ENCODE results near the gene ARNT2.

Gene ARNT2

GRCh38 chr15:80630981-80631380 is 226.8 kb downstream of the ARNT2 start:
- no peak for TF ChIP-seq CTCF (IDR thresholded peaks at IDR 0.05; ENCODE audit: low read depth, low read length)
- H3K4me3 ChIP-seq (ENCODE audit: low read depth, low read length) = no peak overlapping the region

- no peak for TF ChIP-seq CTCF (IDR thresholded peaks at IDR 0.05; ENCODE audit: low read depth, low read length)
- H3K4me3 ChIP-seq (ENCODE audit: low read depth, low read length) = no peak overlapping the region
Measured at GRCh38 chr15:80633221-80633620, 229.0 kb downstream of the ARNT2 start.

- H3K4me3 ChIP-seq (ENCODE audit: low read depth, low read length) = no peak overlapping the region
- no peak for TF ChIP-seq CTCF (IDR thresholded peaks at IDR 0.05; ENCODE audit: low read depth, low read length)
Measured at GRCh38 chr15:80635953-80636352, 231.8 kb downstream of the ARNT2 start.

- no peak for TF ChIP-seq CTCF (IDR thresholded peaks at IDR 0.05; ENCODE audit: low read depth, low read length)
- no peak overlapping the region for H3K4me3 ChIP-seq (ENCODE audit: low read depth, low read length)
Measured at GRCh38 chr15:80636675-80637074, 232.5 kb downstream of the ARNT2 start.

- TF ChIP-seq CTCF (IDR thresholded peaks at IDR 0.05; ENCODE audit: low read depth, low read length) = no peak
- no peak overlapping the region for H3K4me3 ChIP-seq (ENCODE audit: low read depth, low read length)
Measured at GRCh38 chr15:80637747-80638146, 233.6 kb downstream of the ARNT2 start.

- no peak overlapping the region for H3K4me3 ChIP-seq (ENCODE audit: low read depth, low read length)
- TF ChIP-seq CTCF (IDR thresholded peaks at IDR 0.05; ENCODE audit: low read depth, low read length) = no peak
Measured at GRCh38 chr15:80638553-80639167, 234.5 kb downstream of the ARNT2 start.

GRCh38 chr15:80639168-80639555 is 235.0 kb downstream of the ARNT2 start:
- TF ChIP-seq CTCF (IDR thresholded peaks at IDR 0.05; ENCODE audit: low read depth, low read length) = no peak
- no peak overlapping the region for H3K4me3 ChIP-seq (ENCODE audit: low read depth, low read length)
